ENCODE data around the gene SLX9. TPM values are rescaled to one million over a fixed set of nuclear protein-coding genes. Genes with fewer than 3 reads are reported as not detected.
"Not testable (repeated sequence)": the region's sequence is repeated elsewhere in the genome, so short reads cannot be mapped to it uniquely, and the experiment has no call there.

The SLX9 gene
- polyA plus RNA-seq, 1 donor from 2014 or later = 15.4 TPM

DNA sequence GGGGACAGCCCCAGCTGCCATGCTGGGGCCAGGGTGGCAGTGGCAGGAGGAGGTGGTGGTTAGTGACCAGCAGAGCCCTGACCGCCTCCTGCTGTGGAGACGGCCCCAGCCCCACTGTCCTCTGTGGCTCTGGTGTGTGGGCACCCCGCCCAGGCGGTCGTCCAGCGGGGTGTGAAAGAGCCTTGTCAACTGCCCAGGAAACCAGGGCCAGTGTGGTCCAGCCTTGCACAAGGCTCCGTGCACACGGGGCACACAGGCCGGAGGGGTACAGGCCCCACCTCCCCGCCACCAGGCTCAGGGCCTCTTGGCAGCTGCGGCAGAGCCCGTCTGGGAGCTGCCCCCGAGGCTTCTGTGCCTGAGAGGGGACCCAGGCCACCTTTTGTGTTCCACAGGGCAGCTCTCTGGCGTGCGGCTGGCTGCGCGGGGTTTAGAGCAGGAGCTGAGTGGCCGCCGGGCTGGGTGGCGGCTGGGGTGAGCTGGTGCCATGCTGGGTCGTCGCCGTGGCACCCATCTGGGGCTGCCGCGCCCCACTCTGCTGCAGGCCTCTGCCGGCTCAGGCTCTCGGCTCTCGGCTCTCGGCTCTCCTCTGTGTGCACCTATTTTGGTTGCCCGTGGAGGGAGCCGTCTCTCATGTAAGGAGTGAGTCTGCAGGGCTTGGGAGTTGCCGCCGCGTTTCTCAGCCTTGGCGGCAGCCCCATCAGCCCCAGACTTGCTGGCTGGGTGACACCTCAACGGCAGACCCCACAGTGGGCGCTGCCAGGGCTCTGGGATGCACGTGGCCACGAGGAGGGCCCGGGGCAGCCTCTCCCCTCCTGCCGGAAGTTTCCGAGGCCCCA is 36.1 kb downstream of the SLX9 start:
- H3K9ac ChIP-seq (ENCODE audit: low read length) = no peak overlapping the region
- no peak overlapping the region for H3K4me3 ChIP-seq (ENCODE audit: low read length)
- H2AFZ ChIP-seq (ENCODE audit: low read depth, low read length) = no peak overlapping the region
- H3F3A ChIP-seq (ENCODE audit: insufficient read depth, low read length, poor library complexity, severe bottlenecking) = no peaks in the 10 kb centered on the region
- H3K9me2 ChIP-seq (ENCODE audit: insufficient read depth, low read length) = no peaks in the 10 kb centered on the region
- H3K27me3 ChIP-seq (ENCODE audit: insufficient read depth, low read depth, low read length) = no peaks in the 10 kb centered on the region
- no peaks in the 10 kb centered on the region for H3K9me3 ChIP-seq (ENCODE audit: low read length)
- TF ChIP-seq POLR2AphosphoS5 (IDR thresholded peaks at IDR 0.05) = no peak
- TF ChIP-seq TAF1 (IDR thresholded peaks at IDR 0.05; ENCODE audit: low read depth) = no peak
- TF ChIP-seq, protein P1, sequence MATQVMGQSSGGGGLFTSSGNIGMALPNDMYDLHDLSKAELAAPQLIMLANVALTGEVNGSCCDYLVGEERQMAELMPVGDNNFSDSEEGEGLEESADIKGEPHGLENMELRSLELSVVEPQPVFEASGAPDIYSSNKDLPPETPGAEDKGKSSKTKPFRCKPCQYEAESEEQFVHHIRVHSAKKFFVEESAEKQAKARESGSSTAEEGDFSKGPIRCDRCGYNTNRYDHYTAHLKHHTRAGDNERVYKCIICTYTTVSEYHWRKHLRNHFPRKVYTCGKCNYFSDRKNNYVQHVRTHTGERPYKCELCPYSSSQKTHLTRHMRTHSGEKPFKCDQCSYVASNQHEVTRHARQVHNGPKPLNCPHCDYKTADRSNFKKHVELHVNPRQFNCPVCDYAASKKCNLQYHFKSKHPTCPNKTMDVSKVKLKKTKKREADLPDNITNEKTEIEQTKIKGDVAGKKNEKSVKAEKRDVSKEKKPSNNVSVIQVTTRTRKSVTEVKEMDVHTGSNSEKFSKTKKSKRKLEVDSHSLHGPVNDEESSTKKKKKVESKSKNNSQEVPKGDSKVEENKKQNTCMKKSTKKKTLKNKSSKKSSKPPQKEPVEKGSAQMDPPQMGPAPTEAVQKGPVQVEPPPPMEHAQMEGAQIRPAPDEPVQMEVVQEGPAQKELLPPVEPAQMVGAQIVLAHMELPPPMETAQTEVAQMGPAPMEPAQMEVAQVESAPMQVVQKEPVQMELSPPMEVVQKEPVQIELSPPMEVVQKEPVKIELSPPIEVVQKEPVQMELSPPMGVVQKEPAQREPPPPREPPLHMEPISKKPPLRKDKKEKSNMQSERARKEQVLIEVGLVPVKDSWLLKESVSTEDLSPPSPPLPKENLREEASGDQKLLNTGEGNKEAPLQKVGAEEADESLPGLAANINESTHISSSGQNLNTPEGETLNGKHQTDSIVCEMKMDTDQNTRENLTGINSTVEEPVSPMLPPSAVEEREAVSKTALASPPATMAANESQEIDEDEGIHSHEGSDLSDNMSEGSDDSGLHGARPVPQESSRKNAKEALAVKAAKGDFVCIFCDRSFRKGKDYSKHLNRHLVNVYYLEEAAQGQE (IDR thresholded peaks at IDR 0.05; ENCODE audit: borderline replicate concordance) = no peak
- TF ChIP-seq MXI1 (conservative IDR thresholded peaks at IDR 0.05; ENCODE audit: poor library complexity, severe bottlenecking) = no peak
- TF ChIP-seq, protein P2, sequence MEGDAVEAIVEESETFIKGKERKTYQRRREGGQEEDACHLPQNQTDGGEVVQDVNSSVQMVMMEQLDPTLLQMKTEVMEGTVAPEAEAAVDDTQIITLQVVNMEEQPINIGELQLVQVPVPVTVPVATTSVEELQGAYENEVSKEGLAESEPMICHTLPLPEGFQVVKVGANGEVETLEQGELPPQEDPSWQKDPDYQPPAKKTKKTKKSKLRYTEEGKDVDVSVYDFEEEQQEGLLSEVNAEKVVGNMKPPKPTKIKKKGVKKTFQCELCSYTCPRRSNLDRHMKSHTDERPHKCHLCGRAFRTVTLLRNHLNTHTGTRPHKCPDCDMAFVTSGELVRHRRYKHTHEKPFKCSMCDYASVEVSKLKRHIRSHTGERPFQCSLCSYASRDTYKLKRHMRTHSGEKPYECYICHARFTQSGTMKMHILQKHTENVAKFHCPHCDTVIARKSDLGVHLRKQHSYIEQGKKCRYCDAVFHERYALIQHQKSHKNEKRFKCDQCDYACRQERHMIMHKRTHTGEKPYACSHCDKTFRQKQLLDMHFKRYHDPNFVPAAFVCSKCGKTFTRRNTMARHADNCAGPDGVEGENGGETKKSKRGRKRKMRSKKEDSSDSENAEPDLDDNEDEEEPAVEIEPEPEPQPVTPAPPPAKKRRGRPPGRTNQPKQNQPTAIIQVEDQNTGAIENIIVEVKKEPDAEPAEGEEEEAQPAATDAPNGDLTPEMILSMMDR (IDR thresholded peaks at IDR 0.05; ENCODE audit: poor library complexity, severe bottlenecking) = no peak
- no peak for TF ChIP-seq EZH2 (IDR thresholded peaks at IDR 0.05; ENCODE audit: borderline replicate concordance, insufficient read depth, low read length, poor library complexity, severe bottlenecking)
- no peak for TF ChIP-seq EP300 (conservative IDR thresholded peaks at IDR 0.05; ENCODE audit: poor library complexity, severe bottlenecking)
- no peak for TF ChIP-seq SMC3 (conservative IDR thresholded peaks at IDR 0.05; ENCODE audit: poor library complexity)
- TF ChIP-seq RAD21 (conservative IDR thresholded peaks at IDR 0.05) = no peak
- H3K4me2 ChIP-seq (ENCODE audit: low read length) = no peak overlapping the region
- no peaks in the 10 kb centered on the region for H3K79me2 ChIP-seq (replicated peaks; ENCODE audit: insufficient read depth, low read length)
- H3K36me3 ChIP-seq (ENCODE audit: insufficient read depth, low read length) = no peaks in the 10 kb centered on the region
- no peaks in the 10 kb centered on the region for H4K20me1 ChIP-seq (ENCODE audit: insufficient read depth)
- no peak overlapping the region for H3K27ac ChIP-seq (ENCODE audit: low read length)

DNA sequence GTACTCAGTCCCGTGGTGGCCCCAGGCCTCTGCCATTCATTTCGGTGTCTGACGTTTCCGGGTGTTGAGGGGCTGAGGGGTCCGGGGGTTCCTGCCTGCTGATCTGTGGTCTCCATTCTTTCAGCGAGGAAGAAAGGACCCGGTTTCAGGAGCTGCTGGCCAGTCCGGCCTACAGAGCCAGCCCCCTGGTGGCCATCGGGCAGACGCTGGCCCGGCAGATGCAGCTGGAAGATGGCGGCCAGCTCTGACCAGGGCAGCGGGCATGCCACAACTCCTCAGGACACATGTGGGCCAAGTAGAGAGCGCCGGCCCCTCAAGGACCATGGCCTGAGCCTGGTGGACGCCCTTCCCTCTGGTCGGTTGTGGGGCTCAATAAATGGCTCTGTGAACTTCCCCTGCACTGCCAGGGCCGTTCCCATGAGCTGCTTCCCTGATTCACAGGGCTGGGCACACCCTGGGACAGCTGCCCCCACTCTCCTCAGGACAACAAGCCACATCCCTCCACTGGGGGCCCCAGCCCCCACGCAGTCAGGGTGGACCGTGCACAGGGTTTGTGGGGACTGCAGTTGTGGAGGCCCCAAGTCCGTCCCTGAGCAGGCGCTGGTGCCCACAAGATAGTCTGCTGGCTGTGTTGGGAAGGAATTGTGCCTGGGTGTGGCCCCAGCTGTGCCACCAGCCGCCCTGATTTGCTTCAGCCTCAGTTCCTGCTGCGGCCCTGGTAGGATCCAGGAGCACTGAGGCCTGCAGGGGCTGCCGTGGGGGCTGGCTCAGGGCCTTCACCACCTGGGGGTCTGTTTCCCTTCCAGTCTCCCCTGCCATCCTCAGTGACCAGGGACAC is 36.9 kb downstream of the SLX9 start:
- H3K4me3 ChIP-seq (ENCODE audit: low read length); H3F3A ChIP-seq (ENCODE audit: insufficient read depth, low read length, poor library complexity, severe bottlenecking); H4K20me1 ChIP-seq (ENCODE audit: insufficient read depth); H3K9ac ChIP-seq (ENCODE audit: low read length); H2AFZ ChIP-seq (ENCODE audit: low read depth, low read length); H3K36me3 ChIP-seq (ENCODE audit: insufficient read depth, low read length); H3K79me2 ChIP-seq (replicated peaks; ENCODE audit: insufficient read depth, low read length); H3K9me3 ChIP-seq (ENCODE audit: low read length); H3K27me3 ChIP-seq (ENCODE audit: insufficient read depth, low read depth, low read length); H3K4me2 ChIP-seq (ENCODE audit: low read length); H3K9me2 ChIP-seq (ENCODE audit: insufficient read depth, low read length); H3K27ac ChIP-seq (ENCODE audit: low read length): not testable (repeated sequence)
